HCT116 (cell line): ENCODE data around the gene ANKRD44. TPM values are rescaled to one million over a fixed set of nuclear protein-coding genes. Genes with fewer than 3 reads are reported as not detected.

Experiments used
- ATAC-seq: fragments of 200-7000 bp; cut with Tn5 transposase; 2 replicates; pipeline ENCODE4 v1.9.1; 2020; ENCODE audit warnings: mild to moderate bottlenecking, moderate library complexity
- BruUV-seq: library from RNA; stranded (reverse); fragments of 400-500 nt; replicated peaks from 2 replicates; lab custom pipeline; 2021; lab: Mats Ljungman, UMichigan
- CTCF ChIA-PET: fragments of 300-600 bp; sonication (Branson Sonifier 250); formaldehyde crosslinking; loops from one replicate; lab custom pipeline; 2021; ENCODE audit warnings: antibody characterized with exemption; lab: Charles Lee
- POLR2A ChIA-PET: fragments of 300-600, 350-600 bp; sonication (Branson Sonifier 250); formaldehyde crosslinking; loops from one replicate; lab custom pipeline; 2021; ENCODE audit warnings: antibody characterized with exemption; lab: Charles Lee
- RAD21 ChIA-PET, 2 experiments: fragments of 300-600 bp; sonication (Branson Sonifier 250); formaldehyde crosslinking; loops; one replicate each; lab custom pipeline; 2023; ENCODE audit warnings: low total read pairs in 2 of 2; ENCODE audit not compliant: uncharacterized antibody in 2 of 2, unreplicated experiment in 2 of 2, low non-redundant PET in 1 of 2; lab: Charles Lee
- DNase-seq: peaks from one replicate; pipeline ENCODE4 v3.0.0-alpha.2; 2010; ENCODE audit warnings: low read depth, low spot score
- H2AFZ ChIP-seq: fragments of 200-600 bp; shearing (Covaris generic), sonication (generic); 2 replicates; pipeline ENCODE4 v1.6.1; 2017; ENCODE audit warnings: low read depth, mixed run types, mixed read lengths, antibody characterized with exemption, low read length; ENCODE audit not compliant: poor library complexity, severe bottlenecking
- H3K27ac ChIP-seq: 2 replicates; pipeline ENCODE4 v1.5.1; 2012; ENCODE audit warnings: low read depth, low read length
- H3K27me3 ChIP-seq: fragments of 200-600 bp; sonication (generic); 2 replicates; pipeline ENCODE4 v1.6.1; 2016; ENCODE audit warnings: mixed run types, low read length, mixed read lengths; ENCODE audit not compliant: insufficient read depth
- H3K36me3 ChIP-seq, 2 experiments: fragments of 200-500 bp in 1 of 2; fragments of 200-600 bp in 1 of 2; sonication (Bioruptor generic) in 1 of 2; sonication (generic) in 1 of 2; 2 replicates each; pipeline versions ENCODE4 v1.5.1 to v1.6.1; 2014 to 2016; ENCODE audit warnings: low read length in 2 of 2, inconsistent platforms in 1 of 2, mixed read lengths in 1 of 2, mixed run types in 1 of 2; ENCODE audit not compliant: insufficient read depth in 2 of 2, control insufficient read depth in 1 of 2
- H3K4me1 ChIP-seq, 2 experiments: fragments of 200-600 bp in 1 of 2; sonication (generic) in 1 of 2; 2 replicates each; pipeline versions ENCODE4 v1.5.1 to v1.6.1; 2012 to 2017; ENCODE audit warnings: low read length in 2 of 2, inconsistent platforms in 1 of 2, mild to moderate bottlenecking in 1 of 2, mixed read lengths in 1 of 2, mixed run types in 1 of 2, moderate library complexity in 1 of 2; ENCODE audit not compliant: insufficient read depth in 2 of 2, control insufficient read depth in 1 of 2
- H3K4me2 ChIP-seq: fragments of 200-600 bp; sonication (generic); 2 replicates; pipeline ENCODE4 v1.6.1; 2017; ENCODE audit warnings: mixed run types, low read length, mixed read lengths
- H3K4me3 ChIP-seq, 2 experiments: fragments of 200-600 bp in 1 of 2; sonication (generic) in 1 of 2; replicated peaks in 1 of 2; 2 replicates each; pipeline ENCODE4 v1.5.1; 2011 to 2016; ENCODE audit warnings: low read length in 2 of 2, control low read depth in 1 of 2, low read depth in 1 of 2, mild to moderate bottlenecking in 1 of 2, mixed read lengths in 1 of 2, mixed run types in 1 of 2
- H3K79me2 ChIP-seq: fragments of 200-600 bp; sonication (generic); 2 replicates; pipeline ENCODE4 v1.6.1; 2017; ENCODE audit warnings: mild to moderate bottlenecking, mixed run types, low read length, moderate library complexity, mixed read lengths; ENCODE audit not compliant: insufficient read depth
- H3K9ac ChIP-seq: fragments of 200-600 bp; sonication (generic); 2 replicates; pipeline ENCODE4 v1.6.1; 2016; ENCODE audit warnings: low read length, mixed read lengths
- H3K9me2 ChIP-seq: fragments of 200-600 bp; sonication (generic), shearing (Covaris generic); 2 replicates; pipeline ENCODE4 v1.6.1; 2017; ENCODE audit warnings: mixed run types, mild to moderate bottlenecking, moderate library complexity; ENCODE audit not compliant: insufficient read depth
- H3K9me3 ChIP-seq, 2 experiments: fragments of 200-500 bp in 1 of 2; fragments of 200-600 bp in 1 of 2; sonication (Bioruptor generic) in 1 of 2; sonication (generic) in 1 of 2; 2 replicates each; pipeline ENCODE4 v1.6.1; 2014 to 2017; ENCODE audit warnings: low read length in 2 of 2, mixed read lengths in 2 of 2, inconsistent platforms in 1 of 2, low read depth in 1 of 2, mild to moderate bottlenecking in 1 of 2, mixed run types in 1 of 2, moderate library complexity in 1 of 2; ENCODE audit not compliant: control insufficient read depth in 1 of 2, insufficient read depth in 1 of 2
- H4K20me1 ChIP-seq: fragments of 200-600 bp; sonication (generic), shearing (Covaris generic); 2 replicates; pipeline ENCODE4 v1.6.1; 2017; ENCODE audit warnings: mixed run types, mild to moderate bottlenecking, moderate library complexity; ENCODE audit not compliant: insufficient read depth
- CBX3 ChIP-seq: IDR thresholded peaks from 2 replicates; pipeline ENCODE4 v1.6.1; 2012; ENCODE audit warnings: low read depth
- EGR1 ChIP-seq: IDR thresholded peaks from 2 replicates; pipeline ENCODE4 v1.6.1; 2012; ENCODE audit warnings: low read depth
- ELF1 ChIP-seq: IDR thresholded peaks from 2 replicates; pipeline ENCODE4 v1.6.1; 2012; ENCODE audit warnings: low read depth, borderline replicate concordance
- EZH2 ChIP-seq: fragments of 200-600 bp; sonication (generic); IDR thresholded peaks from 2 replicates; pipeline ENCODE4 v1.6.1; 2017; ENCODE audit warnings: antibody characterized with exemption, mixed run types
- EZH2phosphoT487 ChIP-seq: fragments of 200-600 bp; IDR thresholded peaks from 2 replicates; pipeline ENCODE4 v1.6.1; 2018; ENCODE audit warnings: antibody characterized with exemption, borderline replicate concordance
- FOSL1 ChIP-seq: IDR thresholded peaks from 2 replicates; pipeline ENCODE4 v1.6.1; 2012; ENCODE audit warnings: low read depth
- JUND ChIP-seq: IDR thresholded peaks from 2 replicates; pipeline ENCODE4 v1.6.1; 2012
- POLR2A ChIP-seq: IDR thresholded peaks from 2 replicates; pipeline ENCODE4 v1.7.0; 2011; ENCODE audit warnings: borderline replicate concordance; ENCODE audit not compliant: insufficient read depth, insufficient read length; ENCODE audit errors: extremely low read depth
- RAD21 ChIP-seq: IDR thresholded peaks from 2 replicates; pipeline ENCODE4 v1.6.1; 2012; ENCODE audit warnings: low read depth, mild to moderate bottlenecking
- REST ChIP-seq: IDR thresholded peaks from 2 replicates; pipeline ENCODE4 v1.6.1; 2012; ENCODE audit warnings: low read depth
- SP1 ChIP-seq: IDR thresholded peaks from 2 replicates; pipeline ENCODE4 v1.6.1; 2012; ENCODE audit warnings: low read depth
- SRF ChIP-seq: IDR thresholded peaks from 2 replicates; pipeline ENCODE4 v1.6.1; 2012; ENCODE audit warnings: low read depth
- TCF7L2 ChIP-seq: IDR thresholded peaks from 2 replicates; pipeline ENCODE4 v1.7.0; 2011; ENCODE audit warnings: borderline replicate concordance, inconsistent platforms; ENCODE audit not compliant: insufficient read depth, insufficient read length; ENCODE audit errors: extremely low read depth
- YY1 ChIP-seq: IDR thresholded peaks from 2 replicates; pipeline ENCODE4 v1.6.1; 2011; ENCODE audit warnings: low read length, low read depth, moderate library complexity, mild to moderate bottlenecking; ENCODE audit not compliant: insufficient replicate concordance; ENCODE audit errors: extremely low read depth
- ZNF274 ChIP-seq: fragments of 200-500 bp; sonication (Bioruptor generic); IDR thresholded peaks from 2 replicates; pipeline ENCODE4 v1.6.1; 2014; ENCODE audit warnings: mild to moderate bottlenecking, low read depth, low read length, inconsistent platforms
- intact Hi-C: fragments of 100-400 bp; cut with micrococcal nuclease; formaldehyde crosslinking; loops from 2 replicates; pipeline ENCODE4 v1.10.0; 2022
- total RNA-seq: library from RNA; stranded (reverse); gene quantifications from one replicate; pipeline ENCODE4 v1.2.1, GENCODE V29; 2021; ENCODE audit not compliant: unreplicated experiment
- TF ChIP-seq, protein P1 (sequence below), 3 experiments: fragments of 200-600 bp in 1 of 3; sonication (generic) in 1 of 3; IDR thresholded peaks in 2 of 3; conservative IDR thresholded peaks in 1 of 3; 2 replicates each; pipeline ENCODE4 v1.5.1; 2012 to 2017; ENCODE audit warnings: low read depth in 2 of 3, low read length in 2 of 3, antibody characterized with exemption in 1 of 3, borderline replicate concordance in 1 of 3, control low read depth in 1 of 3, mild to moderate bottlenecking in 1 of 3, mixed read lengths in 1 of 3, mixed run types in 1 of 3, moderate library complexity in 1 of 3; ENCODE audit not compliant: insufficient read depth in 1 of 3
- TF ChIP-seq, protein P2 (sequence below): IDR thresholded peaks from 2 replicates; pipeline ENCODE4 v1.6.1; 2012
- TF ChIP-seq, protein P3 (sequence below): IDR thresholded peaks from 2 replicates; pipeline ENCODE4 v1.6.1; 2012

Gene ANKRD44
- total RNA-seq, 1 experiment from 2014 or later, result 2.7 TPM

- TF ChIP-seq, protein P1, sequence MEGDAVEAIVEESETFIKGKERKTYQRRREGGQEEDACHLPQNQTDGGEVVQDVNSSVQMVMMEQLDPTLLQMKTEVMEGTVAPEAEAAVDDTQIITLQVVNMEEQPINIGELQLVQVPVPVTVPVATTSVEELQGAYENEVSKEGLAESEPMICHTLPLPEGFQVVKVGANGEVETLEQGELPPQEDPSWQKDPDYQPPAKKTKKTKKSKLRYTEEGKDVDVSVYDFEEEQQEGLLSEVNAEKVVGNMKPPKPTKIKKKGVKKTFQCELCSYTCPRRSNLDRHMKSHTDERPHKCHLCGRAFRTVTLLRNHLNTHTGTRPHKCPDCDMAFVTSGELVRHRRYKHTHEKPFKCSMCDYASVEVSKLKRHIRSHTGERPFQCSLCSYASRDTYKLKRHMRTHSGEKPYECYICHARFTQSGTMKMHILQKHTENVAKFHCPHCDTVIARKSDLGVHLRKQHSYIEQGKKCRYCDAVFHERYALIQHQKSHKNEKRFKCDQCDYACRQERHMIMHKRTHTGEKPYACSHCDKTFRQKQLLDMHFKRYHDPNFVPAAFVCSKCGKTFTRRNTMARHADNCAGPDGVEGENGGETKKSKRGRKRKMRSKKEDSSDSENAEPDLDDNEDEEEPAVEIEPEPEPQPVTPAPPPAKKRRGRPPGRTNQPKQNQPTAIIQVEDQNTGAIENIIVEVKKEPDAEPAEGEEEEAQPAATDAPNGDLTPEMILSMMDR (IDR thresholded peaks at IDR 0.05 in 2 of 3, conservative IDR thresholded peaks at IDR 0.05 in 1 of 3; ENCODE audit: borderline replicate concordance in 1 of 3, insufficient read depth in 1 of 3, low read depth in 2 of 3, low read length in 2 of 3), result no peak
- TF ChIP-seq YY1 (no peak), SP1 (no peak)
Observed at GRCh38 chr2:197251576-197251975, 59.0 kb downstream of the ANKRD44 start (continued).

GRCh38 chr2:197251163-197251562, 59.4 kb downstream of the ANKRD44 start:
- intact Hi-C loops, result no loop called here

More at GRCh38 chr2:197251163-197251562, 59.4 kb downstream of the ANKRD44 start:
- Histone ChIP-seq H4K20me1 (no peaks in the 10 kb centered on the region), H3K9ac (no peak overlapping the region), H3K27me3 (no peaks in the 10 kb centered on the region), H3K4me1 (no peaks in the 10 kb centered on the region), H3K79me2 (no peaks in the 10 kb centered on the region), H3K27ac (no peak overlapping the region), H3K9me2 (no peaks in the 10 kb centered on the region), H2AFZ (no peak overlapping the region), H3K4me3 (no peak overlapping the region), H3K36me3 (no peaks in the 10 kb centered on the region), H3K4me2 (no peak overlapping the region), H3K9me3 (no peaks in the 10 kb centered on the region)
- TF ChIP-seq JUND (no peak), ELF1 (no peak), TCF7L2 (no peak), ZNF274 (no peak), SRF (no peak), EZH2 (no peak), YY1 (no peak), POLR2A (no peak), SP1 (no peak), REST (no peak), CBX3 (no peak), EGR1 (no peak), FOSL1 (no peak), EZH2phosphoT487 (no peak), RAD21 (no peak)
- TF ChIP-seq, protein P1 (IDR thresholded peaks at IDR 0.05 in 2 of 3, conservative IDR thresholded peaks at IDR 0.05 in 1 of 3; ENCODE audit: borderline replicate concordance in 1 of 3, insufficient read depth in 1 of 3, low read depth in 2 of 3, low read length in 2 of 3), result no peak
- TF ChIP-seq, protein P2, sequence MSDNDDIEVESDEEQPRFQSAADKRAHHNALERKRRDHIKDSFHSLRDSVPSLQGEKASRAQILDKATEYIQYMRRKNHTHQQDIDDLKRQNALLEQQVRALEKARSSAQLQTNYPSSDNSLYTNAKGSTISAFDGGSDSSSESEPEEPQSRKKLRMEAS, result no peak
- TF ChIP-seq, protein P3, sequence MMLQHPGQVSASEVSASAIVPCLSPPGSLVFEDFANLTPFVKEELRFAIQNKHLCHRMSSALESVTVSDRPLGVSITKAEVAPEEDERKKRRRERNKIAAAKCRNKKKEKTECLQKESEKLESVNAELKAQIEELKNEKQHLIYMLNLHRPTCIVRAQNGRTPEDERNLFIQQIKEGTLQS, result no peak
- ChIA-PET POLR2A (no interaction called here), CTCF (no interaction called here), RAD21 (no interaction called here)
- DNase-seq (no peak), ATAC-seq (no peak)
- BruUV-seq, result no TSS peak
